ENCODE measurements around the gene CARS1.

Gene CARS1

DNA sequence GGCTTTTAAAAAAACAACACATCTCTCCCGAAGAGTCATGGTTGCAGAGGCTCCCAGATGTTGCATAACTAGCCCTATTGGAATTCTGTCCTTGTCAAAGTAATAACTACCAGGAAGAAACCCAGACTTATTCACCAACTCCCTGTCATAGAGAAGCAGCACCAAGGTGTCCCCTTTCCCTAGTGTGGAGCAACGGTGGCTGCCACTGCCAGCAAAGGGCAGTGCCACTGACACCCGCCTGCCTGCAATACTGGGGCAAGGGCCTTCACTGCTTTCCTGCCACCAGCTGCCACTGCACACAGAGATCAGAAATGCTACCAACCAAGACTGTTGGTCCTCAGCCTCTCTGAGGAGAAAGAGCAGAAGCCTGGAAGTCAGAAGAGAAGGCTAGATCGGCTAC lies 92.4 kb downstream of the CARS1 start:
- H3K4me2 ChIP-seq (ENCODE audit: low read length) = no peak overlapping the region
- peaks cover 3% of the 10 kb centered on the region; the same call in 1 of the 2 replicates for H3K4me1 ChIP-seq (ENCODE audit: control insufficient read depth, low read length)
- H3K9me3 ChIP-seq (ENCODE audit: control insufficient read depth, insufficient read depth, low read length) = no peaks in the 10 kb centered on the region
- peaks cover 18% of the 10 kb centered on the region for H4K20me1 ChIP-seq (ENCODE audit: control insufficient read depth, insufficient read depth, low read depth, low read length)
- H3K27me3 ChIP-seq (ENCODE audit: control insufficient read depth, low read length) = no peaks in the 10 kb centered on the region
- H3K27ac ChIP-seq (ENCODE audit: low read depth, low read length) = no peak overlapping the region
- no peak for TF ChIP-seq EZH2phosphoT487 (IDR thresholded peaks at IDR 0.05; ENCODE audit: borderline replicate concordance, low read length)
- TF ChIP-seq CTCF (IDR thresholded peaks at IDR 0.05; ENCODE audit: low read depth, low read length, poor library complexity, severe bottlenecking) = no peak
- H3K9me2 ChIP-seq (replicated peaks; ENCODE audit: control insufficient read depth, low read length) = no peaks in the 10 kb centered on the region
- H3K79me2 ChIP-seq (ENCODE audit: control insufficient read depth, low read length) = peaks cover 88% of the 10 kb centered on the region
- H3K4me3 ChIP-seq (ENCODE audit: low read length) = no peak overlapping the region
- no peaks in the 10 kb centered on the region for H3F3A ChIP-seq (ENCODE audit: control insufficient read depth, insufficient read depth)
- peaks cover 97% of the 10 kb centered on the region for H3K36me3 ChIP-seq (ENCODE audit: control insufficient read depth, low read length)

- Histone ChIP-seq H3K27me3 (ENCODE audit: control insufficient read depth, low read length) (no peaks in the 10 kb centered on the region), H3K36me3 (ENCODE audit: control insufficient read depth, low read length) (peaks cover 97% of the 10 kb centered on the region)
Measured at GRCh38 chr11:2963761-2964160, 93.5 kb downstream of the CARS1 start.

GRCh38 chr11:2963112-2963754 lies 94.0 kb downstream of the CARS1 start:
- no peak for TF ChIP-seq CTCF (IDR thresholded peaks at IDR 0.05; ENCODE audit: low read depth, low read length, poor library complexity, severe bottlenecking)
- no peak for TF ChIP-seq EZH2phosphoT487 (IDR thresholded peaks at IDR 0.05; ENCODE audit: borderline replicate concordance, low read length)
- Histone ChIP-seq H3K4me2 (ENCODE audit: low read length) (no peak overlapping the region), H3K9me3 (ENCODE audit: control insufficient read depth, insufficient read depth, low read length) (no peaks in the 10 kb centered on the region), H3K79me2 (ENCODE audit: control insufficient read depth, low read length) (peaks cover 76% of the 10 kb centered on the region), H3K36me3 (ENCODE audit: control insufficient read depth, low read length) (peaks cover 97% of the 10 kb centered on the region), H4K20me1 (ENCODE audit: control insufficient read depth, insufficient read depth, low read depth, low read length) (peaks cover 11% of the 10 kb centered on the region), H3F3A (ENCODE audit: control insufficient read depth, insufficient read depth) (no peaks in the 10 kb centered on the region), H3K27me3 (ENCODE audit: control insufficient read depth, low read length) (no peaks in the 10 kb centered on the region), H3K9me2 (replicated peaks; ENCODE audit: control insufficient read depth, low read length) (no peaks in the 10 kb centered on the region), H3K4me1 (ENCODE audit: control insufficient read depth, low read length) (peaks cover 3% of the 10 kb centered on the region; the same call in 1 of the 2 replicates), H3K27ac (ENCODE audit: low read depth, low read length) (no peak overlapping the region), H3K4me3 (ENCODE audit: low read length) (no peak overlapping the region)

More at GRCh38 chr11:2963761-2964160, 93.5 kb downstream of the CARS1 start:
- Histone ChIP-seq H3K27ac (ENCODE audit: low read depth, low read length) (no peak overlapping the region), H3K9me3 (ENCODE audit: control insufficient read depth, insufficient read depth, low read length) (no peaks in the 10 kb centered on the region), H3K4me3 (ENCODE audit: low read length) (no peak overlapping the region), H3K79me2 (ENCODE audit: control insufficient read depth, low read length) (peaks cover 79% of the 10 kb centered on the region), H3F3A (ENCODE audit: control insufficient read depth, insufficient read depth) (no peaks in the 10 kb centered on the region), H3K4me1 (ENCODE audit: control insufficient read depth, low read length) (peaks cover 3% of the 10 kb centered on the region; the same call in 1 of the 2 replicates), H3K9me2 (replicated peaks; ENCODE audit: control insufficient read depth, low read length) (no peaks in the 10 kb centered on the region), H4K20me1 (ENCODE audit: control insufficient read depth, insufficient read depth, low read depth, low read length) (peaks cover 11% of the 10 kb centered on the region), H3K4me2 (ENCODE audit: low read length) (no peak overlapping the region)
- TF ChIP-seq CTCF (IDR thresholded peaks at IDR 0.05; ENCODE audit: low read depth, low read length, poor library complexity, severe bottlenecking) (no peak), EZH2phosphoT487 (IDR thresholded peaks at IDR 0.05; ENCODE audit: borderline replicate concordance, low read length) (no peak)

Data from DOHH2 (cell line).